ENCODE measurements around the gene ZEB2.

The ZEB2 gene

DNA sequence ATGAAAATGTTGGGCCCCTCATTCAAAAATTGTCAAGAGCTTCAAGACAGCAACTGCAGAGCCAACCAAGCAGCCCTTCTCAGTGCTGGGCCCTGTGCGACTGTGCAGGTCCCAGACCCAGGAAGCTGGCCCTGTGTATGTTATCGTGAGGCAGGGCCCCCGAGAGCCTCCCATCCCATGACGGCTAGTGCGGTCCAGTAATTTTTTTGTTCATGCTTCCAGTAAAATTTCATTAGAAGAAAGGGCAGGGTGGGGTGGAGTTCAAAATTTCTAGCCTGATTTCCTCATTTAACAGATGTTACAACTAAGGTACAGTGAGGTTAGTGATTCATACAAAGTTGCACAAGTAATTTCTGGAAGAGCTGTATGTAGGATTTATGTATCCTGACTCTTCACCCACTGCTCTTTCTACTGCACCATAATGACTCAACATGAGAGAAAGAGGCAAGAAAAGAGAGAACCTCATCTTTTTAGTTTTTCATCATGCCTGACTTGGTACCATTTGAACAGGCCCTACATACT, 105.5 kb downstream of the ZEB2 start:
- no peak for DNase-seq

DNA sequence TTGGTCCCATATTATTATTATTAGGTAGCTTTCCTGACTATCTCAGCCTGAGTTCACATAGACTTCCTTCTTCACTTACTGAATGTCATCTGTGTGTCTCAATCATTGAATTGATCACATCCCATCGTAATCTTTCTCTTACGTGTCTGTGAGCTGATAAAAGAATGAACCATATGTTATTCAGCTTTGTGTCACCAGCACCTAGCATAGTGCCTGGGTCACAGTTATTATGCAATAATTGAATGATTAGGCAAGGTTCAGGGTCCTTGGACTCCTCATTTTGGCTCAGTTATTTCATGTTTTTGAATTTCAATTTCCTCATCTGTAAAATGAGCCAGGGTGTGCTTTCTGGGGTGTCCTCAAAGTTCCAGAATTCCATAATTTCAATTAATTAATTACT, 107.2 kb downstream of the ZEB2 start:
- no peak for DNase-seq

DNA sequence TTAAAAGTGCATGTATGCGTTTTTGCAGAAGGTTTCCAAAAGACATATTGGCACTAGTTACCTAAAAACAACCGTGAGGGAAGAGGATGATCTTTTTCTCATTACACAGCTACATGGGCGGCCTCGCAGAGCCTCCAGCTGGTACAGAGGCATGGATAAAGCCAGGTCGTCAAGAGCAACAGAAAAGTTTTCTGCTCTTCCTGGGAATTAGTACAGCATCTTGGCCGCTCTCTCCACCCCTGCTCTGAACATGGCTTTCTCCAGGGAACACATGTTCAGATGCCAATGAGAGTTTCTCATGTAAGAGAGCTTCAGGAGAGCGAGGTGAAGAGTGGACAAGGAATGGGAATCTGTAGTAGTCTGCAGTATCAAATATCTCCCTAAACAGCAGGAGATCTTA, 108.4 kb downstream of the ZEB2 start:
- DNase-seq, result no peak

DNA sequence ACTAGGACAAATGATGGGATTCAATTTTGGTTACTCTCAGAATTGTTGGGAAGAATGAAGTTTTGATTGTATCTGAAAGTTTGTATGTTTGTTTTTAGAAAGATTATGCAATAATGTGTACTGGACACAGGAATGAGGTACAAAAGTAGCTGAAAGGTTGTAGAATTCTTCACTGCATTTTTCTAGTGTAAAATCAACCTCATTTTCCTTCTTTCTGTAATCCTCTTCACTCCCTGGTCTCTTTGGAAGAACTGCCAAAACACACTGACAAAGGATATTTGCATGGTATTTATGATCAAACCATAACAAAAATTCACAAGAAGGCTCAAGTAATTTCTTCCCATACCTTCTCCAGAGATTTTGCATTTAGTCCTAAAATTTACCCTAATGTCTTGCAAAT, 110.7 kb downstream of the ZEB2 start:
- DNase-seq, result no peak

DNA sequence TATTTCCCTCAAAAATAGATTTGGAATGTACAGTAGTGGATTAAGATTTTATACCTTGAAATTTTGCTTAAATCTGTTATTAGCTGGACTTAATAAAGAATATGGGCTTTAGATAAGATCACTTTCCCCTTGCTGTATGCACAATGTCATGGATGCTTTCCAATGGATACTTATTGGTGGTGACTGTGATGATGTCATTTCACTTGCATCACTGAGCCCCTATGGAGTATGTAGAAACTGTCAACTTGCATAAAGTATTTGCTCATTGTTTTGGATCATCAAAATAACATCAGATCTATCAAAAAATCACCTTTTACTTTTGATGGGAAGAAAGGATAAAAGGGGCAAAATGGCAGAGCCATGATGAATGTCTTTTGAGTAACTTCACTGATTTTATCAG, 112.7 kb downstream of the ZEB2 start:
- no peak for DNase-seq

DNA sequence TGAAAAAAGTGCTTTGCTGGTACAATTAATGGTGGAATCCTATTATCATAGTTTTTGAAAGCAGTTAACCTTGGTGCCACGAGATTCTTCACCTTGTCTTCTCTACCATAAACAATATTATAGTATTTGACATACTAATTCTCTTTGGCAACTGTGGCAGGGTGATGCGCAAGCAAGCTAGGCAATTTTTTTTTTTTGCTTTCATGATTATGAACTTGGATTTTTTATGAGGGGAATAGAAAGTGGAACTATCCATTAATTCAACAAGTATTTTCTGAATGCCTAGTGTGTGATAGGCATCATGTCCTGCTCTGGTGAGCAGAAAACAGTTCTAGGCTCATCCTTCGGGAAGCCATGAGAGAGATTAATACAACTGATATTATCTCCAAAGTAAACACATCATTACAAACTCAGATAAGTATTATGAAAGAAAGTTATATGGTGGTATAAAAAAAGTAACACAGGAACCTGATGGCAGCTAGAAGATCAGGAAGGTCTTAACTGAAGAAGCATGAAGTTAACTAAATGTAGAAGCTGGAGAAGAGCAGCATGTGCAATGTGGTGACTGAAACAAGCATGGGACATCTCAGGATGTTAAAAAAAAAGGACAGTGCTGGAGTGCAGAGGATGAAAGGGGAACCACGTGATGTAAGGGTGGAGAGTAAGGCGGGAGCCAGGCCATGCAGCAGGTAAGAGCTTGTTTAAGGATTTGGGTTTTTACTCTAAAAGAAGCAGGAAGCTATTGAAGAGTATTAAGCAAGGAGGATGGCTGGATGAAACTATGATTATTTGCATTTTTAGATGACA, 113.7 kb downstream of the ZEB2 start:
- no peak for DNase-seq

DNA sequence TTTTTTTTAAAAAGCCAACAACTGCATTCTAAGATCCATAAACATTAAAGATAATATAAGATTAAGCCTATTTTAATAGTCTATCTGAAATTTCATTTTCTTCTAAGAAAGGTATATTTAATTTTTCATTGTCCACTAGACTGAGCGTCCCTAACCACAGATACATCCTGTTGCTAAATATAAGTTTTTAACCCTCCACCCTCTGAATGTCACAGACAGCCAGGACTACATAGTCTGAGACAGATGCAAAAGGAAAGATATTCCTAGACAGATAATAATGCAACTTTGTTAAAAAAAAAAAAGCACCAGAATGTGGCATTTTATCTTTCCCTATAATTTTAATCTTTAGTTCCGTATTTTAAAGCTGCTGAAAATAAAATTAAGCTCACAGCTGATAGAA, 114.6 kb downstream of the ZEB2 start:
- DNase-seq, result no peak

DNA sequence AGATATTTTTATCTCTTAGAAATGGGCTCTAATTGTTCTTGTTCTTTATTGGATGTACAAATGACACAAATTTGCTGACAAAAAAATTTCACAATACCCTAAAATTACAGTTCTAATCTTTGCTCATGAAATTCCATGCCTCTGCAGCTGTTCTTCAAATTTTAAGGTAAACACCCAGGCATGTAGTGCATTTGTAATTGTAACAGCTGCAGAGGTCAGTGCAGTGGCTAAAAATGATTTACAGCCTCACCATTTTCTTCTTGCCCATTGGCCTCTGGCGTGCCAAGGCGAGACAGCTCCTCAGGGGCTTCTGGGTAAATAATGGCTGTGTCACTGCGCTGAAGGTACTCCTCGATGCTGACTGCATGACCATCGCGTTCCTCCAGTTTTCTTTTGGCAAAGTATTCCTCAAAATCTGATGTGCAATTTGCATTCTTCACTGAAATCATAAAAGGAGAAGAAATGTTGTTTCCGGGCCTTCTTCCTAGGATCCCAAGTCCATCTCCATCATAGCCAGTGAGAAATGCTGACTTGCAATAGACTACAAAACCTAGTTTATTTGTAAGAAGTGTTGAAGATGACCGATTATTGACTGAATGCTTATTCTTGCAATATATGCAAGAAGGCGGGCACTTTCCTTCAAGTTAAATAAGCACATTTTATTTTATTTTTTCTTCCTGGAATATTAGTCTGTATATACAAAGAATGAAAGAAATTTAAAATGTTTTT, 115.2 kb downstream of the ZEB2 start:
- no peak for DNase-seq

DNA sequence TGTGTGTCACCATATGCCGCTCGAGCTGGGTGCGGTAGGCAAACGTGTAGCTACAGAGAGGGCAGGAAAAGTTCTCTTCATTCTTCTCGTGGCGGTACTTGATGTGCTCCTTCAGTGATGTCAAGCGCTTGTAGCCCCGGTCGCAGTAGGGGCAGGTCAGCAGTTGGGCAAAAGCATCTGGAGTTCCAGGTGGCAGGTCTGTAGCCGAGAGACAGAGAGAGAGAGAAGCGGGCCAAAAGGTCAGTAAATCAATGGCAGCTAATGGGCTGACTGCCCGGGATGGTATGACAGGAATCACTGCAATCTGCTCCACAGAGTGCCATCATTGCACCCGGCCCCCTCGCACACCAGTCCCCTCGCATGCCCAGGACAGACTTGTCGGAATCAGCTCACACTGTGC, 116.0 kb downstream of the ZEB2 start:
- DNase-seq, result no peak

DNA sequence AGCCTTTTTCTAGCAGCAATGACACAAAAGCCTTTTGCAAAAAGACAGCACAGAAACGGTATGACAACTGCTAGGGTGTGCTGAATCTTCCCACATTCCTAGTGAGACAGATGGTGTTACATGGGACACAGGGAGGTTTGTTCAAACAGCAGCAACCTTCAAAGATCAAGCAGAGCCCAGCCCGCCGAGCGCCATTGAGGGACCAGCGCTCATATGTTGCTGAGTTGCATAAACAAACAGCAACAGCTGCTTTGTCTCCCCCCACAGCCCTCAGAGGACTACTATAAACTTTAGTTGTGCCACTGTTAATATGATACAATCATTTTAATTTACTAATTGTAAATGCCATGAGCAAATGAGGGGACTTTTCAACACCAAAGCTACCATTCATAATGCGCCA, 117.7 kb downstream of the ZEB2 start:
- peak; percentile 28 for DNase-seq

DNA sequence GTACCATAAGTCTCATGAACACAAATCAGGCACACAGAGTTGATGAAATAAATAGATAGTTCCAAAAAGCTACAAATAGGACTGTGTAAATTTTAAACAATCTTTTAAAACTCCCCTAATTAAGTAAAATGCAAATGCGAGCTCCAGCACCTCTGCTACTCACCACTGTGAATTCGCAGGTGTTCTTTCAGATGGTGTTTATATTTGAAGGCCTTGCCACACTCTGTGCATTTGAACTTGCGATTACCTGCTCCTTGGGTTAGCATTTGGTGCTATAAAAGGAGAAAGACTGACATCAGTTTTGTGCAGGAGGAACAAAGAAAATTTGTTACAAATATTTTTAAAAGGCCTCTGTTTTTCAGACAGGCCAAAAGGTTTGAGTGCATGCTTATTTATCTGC, 118.9 kb downstream of the ZEB2 start:
- no peak for DNase-seq

DNA sequence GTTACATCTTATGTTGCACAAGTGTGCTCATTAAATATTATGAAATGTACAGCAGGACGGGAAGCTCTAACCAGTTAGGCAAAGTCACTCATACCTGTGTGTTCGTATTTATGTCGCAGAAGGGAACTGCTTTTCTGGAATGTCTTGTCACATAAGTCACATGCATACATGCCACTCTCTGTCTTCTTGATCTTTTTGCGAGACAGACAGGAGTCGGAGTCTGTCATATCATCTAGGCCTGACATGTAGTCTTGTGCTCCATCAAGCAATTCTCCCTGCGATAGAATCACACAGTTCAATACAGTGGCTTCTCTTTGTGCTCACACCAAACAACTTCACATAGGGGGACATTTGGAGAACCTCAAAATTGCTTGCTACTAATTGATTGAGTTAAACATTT, 123.6 kb downstream of the ZEB2 start:
- DNase-seq, result no peak

DNA sequence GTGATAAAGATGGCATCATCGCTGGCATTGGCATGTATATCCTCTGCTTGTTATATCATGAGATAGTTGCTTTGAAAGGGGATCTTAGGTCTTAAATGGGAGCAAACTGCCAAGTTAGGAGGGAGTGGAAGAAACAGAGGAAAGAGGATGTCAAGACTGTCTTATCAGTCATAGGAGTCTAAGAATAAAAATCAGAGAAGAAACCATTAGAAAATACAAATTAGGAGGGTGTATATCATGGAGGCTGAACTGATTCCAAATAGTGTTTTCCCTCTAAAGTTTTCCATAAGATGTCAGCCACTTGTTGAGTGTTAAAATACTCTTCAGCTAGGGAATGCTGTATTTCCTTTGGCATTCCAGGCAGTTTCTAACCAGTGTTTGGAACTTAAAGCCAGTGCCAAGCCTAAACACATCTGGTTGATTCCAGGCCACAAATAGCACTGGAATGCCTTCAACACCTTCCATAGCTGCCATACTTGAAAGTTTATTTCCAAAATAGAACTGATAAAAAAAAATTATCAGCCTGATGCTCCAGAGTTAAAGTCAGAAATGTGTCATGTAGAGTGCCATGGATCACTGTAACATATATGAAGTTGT, 129.4 kb downstream of the ZEB2 start:
- DNase-seq, result no peak

DNA sequence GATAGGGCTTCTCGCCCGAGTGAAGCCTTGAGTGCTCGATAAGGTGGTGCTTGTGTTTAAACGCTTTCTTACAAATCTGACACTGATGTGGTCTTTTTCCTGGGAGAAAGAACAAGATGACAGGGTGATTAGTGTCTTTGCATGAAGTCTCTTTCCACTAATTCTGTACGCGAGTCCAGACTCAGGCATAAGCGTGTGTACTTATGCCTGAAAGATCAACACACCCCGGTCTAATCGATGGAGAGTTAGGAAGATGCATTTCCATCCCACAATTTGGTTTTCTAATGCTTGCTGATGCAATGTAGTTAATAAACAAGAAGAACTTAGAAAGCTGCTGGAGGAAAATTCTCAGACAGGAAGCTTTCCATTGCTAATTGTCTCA, 130.0 kb downstream of the ZEB2 start:
- no peak for DNase-seq

DNA sequence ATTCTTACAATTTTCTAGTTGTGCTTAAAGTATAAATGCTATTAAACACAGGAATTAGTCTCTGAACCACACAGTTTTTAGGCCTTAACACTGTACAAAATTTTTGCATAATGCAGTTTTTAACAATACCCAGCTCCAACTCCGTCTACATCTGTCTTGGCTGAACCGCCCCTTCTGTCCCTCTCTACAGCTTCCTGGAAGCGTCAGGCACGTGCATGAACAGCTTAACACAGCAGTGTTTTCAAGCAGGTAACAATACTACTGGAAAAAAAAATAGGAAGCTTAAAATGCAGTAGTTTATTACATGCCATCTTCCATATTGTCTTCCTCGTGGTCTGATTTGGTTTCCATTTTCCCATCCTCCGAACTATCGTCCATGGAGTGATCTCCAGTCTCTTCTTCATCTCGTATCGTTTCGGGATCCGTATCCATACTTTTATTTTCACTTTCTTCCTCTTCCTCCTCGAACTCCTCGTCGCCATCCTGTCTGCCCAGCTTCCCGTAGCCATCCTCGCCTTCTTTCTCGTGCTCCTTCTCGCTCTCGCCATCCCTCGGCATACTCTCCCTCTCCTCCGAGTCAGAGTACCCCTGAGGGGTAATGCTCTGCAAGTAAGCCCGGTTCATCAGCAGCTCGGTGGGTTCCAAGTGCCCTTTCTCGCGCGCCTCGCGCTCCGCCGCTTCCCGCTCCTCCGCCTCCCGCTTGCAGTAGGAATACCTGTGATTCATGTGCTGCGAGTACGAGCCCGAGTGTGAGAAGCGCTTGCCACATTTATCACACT, 130.6 kb downstream of the ZEB2 start:
- no peak for DNase-seq

DNA sequence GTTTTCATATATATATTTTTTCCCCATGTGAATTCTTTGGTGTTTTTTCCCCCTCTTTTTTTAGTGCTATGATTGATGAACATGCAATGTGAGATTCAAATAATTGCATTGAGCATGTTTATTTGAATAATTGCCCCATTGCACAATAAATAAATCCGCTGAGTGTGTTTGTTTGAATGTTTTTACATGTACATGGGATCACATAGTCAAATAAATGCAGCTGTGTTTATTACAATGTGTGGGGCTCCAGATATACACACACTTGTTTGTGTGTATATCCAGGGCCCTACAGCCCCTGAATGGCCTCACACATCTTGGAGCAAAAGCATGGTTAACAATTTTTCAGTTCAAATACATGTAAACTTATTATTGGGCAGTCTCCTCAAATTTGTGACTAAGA, 134.5 kb downstream of the ZEB2 start:
- DNase-seq, result no peak

DNA sequence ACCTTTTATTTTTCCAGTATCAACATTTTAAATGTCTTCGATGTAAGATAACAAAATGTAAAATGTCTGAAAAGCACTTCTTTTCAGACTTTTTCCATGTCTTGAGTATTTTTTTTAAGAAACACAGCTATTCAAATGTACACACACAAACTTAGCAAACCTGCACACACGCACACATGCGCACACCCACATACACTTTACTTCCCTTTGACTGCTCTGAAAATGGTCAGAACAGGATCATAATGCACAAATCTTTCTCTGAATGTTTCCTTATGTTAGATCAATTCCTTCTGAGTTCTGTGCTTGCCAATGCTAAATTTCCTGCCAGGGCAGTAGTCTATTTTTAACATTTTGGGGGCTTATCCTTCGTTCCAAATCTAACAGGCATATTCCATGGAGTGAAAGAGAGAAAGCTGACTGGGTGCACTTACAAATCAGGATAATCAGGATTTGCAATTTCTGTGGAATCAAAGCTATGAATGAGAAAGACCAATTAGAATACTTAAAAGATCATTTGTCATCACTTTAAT, 136.3 kb downstream of the ZEB2 start:
- DNase-seq, result no peak

DNA sequence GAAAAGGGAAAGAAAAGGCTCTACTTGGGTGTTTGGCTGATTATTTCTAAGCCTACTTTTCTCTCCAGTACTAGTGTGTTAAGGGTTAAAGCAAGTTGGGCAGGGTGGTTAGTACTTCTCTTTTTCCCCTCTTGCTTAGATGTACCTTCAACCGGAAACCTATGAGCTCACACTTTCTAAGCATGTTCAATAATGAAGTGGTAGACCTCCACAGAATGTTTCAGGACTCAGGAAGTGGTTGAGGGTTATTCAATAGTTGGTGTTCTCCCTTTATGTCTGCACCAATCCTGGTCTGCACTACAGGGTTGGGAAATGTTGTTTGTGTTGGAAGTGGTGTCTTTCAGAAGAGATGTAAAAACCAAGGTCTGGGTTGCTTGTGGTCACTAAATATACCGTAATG, 137.1 kb downstream of the ZEB2 start:
- DNase-seq, result no peak

DNA sequence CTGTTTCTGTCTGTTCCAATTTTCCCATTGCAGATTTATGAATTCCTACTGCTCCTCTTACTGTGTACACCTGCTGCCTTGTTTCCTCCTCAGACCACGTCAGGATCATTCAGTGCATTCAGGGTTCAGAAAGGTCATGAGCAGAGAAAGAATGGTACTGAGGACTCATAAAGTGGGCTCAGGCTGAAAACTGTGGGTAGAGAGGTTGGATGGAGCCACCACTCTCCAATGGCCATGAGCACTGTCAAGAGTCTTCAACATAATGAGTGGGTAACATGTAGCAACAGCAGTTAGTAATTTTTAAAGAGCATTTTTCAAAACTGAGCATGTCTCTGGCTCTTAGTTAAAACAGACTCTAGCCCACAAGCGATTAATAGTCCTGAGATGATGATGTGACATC, 138.2 kb downstream of the ZEB2 start:
- no peak for DNase-seq

DNA sequence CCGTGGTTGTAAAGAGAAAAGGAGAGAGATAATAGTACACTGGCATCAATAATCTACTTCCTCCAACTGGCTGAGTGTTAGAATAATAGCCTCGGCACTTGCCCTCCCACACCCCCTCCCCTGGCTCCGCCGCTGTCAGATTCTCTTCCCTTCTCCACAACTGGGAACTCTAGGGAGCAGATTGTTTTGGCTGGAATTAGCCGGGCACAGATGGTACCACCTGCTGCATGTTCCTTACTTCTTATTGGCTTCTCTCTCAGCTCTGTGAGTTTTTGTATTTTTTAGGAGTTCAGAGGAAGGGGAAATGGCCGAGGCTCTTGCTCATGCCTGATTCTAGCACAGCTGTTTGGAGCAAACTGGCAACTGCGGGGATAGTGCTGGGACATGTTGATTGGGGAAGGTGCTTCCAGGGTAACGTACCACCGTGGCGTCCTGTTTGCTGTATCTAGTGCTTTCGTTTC, 140.0 kb downstream of the ZEB2 start:
- DNase-seq, result peak; percentile 34

DNA sequence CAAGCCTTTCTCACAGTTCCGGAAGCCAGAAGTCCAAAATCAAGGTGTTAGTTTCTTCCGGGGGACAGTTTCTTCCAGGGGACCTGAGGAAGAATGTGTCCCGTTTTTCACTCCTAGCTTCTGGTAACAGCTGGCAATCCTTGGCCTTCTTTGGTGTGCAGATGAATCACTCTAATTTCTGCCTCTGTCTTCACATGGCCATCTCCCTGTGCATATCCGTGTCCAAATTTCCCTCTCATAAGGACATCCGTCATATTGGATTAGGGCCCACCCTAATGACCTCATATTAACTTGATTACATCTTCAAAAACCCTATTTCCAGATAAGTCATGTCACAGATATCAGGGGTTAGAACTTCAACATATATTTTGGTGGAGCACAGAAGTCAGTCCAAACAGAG, 141.4 kb downstream of the ZEB2 start:
- DNase-seq, result no peak

DNA sequence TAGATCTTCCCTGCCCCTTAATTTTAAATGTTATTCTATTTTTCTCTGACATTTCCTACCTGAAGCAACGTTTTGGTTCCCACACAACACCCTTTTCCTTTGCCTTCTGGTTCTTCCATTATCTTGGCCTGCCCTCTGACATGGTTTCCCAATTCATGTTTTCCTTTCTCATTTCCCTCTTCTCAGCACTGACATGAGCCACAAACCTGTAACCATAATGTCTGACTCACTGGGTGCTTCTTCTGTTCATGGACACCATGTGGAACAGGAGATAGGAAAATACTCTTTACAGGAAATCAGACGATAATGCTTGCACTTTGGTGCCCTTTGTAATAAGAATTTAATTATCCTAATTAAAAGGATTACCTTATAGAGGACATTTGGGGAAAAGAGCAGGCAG, 142.0 kb downstream of the ZEB2 start:
- DNase-seq, result no peak

DNA sequence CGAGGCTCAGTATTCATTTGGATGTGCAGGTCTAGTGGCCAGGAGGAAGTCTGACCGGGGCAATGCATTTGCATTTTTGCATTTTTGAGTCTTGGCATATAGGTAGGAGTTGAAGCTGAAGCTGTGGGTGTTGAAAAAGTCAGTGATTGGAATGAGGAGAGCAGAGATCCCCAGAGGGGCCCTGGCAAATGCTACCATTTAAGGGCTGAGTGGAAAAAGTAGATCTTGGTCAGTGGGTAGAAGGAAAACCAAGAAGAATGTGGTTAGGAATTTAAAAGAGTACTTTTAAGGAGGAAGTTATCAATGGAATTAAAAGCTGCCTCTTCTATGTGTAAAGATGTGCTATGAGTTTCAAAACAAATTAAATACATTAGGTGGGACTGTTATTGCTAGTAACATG, 143.0 kb downstream of the ZEB2 start:
- no peak for DNase-seq
